Aorta (tissue), 5 donors: ENCODE data around the gene FOXK1. TPM values are rescaled to one million over a fixed set of nuclear protein-coding genes. Genes with fewer than 3 reads are reported as not detected.
"Not testable (repeated sequence)": the region's sequence is repeated elsewhere in the genome, so short reads cannot be mapped to it uniquely, and the experiment has no call there.

Experiments
- ATAC-seq: fragments of 200-7000 bp; cut with Tn5 transposase; one replicate; pipeline ENCODE4 v1.9.1; 2022; ENCODE audit warnings: moderate library complexity; ENCODE audit not compliant: low FRiP score
- DNase-seq, 2 donors: peaks; one replicate each; pipeline ENCODE4 v3.0.0-alpha.2; 2020
- H3K27ac ChIP-seq, 2 donors: one replicate each; pipeline ENCODE4 v1.5.1; 2013; ENCODE audit warnings: low read length in 2 of 2, mild to moderate bottlenecking in 2 of 2, moderate library complexity in 2 of 2, control low read depth in 1 of 2, inconsistent platforms in 1 of 2, low read depth in 1 of 2
- H3K27me3 ChIP-seq, 2 donors: one replicate each; pipeline ENCODE4 v1.6.1; 2013; ENCODE audit warnings: control low read depth in 1 of 2, low read length in 1 of 2, mild to moderate bottlenecking in 1 of 2, moderate library complexity in 1 of 2; ENCODE audit not compliant: insufficient read depth in 2 of 2, control insufficient read depth in 1 of 2
- H3K36me3 ChIP-seq, 2 donors: one replicate each; pipeline ENCODE4 v1.6.1; 2013; ENCODE audit warnings: control low read depth in 1 of 2, low read length in 1 of 2, mild to moderate bottlenecking in 1 of 2; ENCODE audit not compliant: insufficient read depth in 2 of 2, control insufficient read depth in 1 of 2
- H3K4me1 ChIP-seq, 2 donors: one replicate each; pipeline ENCODE4 v1.6.1; 2013; ENCODE audit warnings: low read length in 2 of 2, control low read depth in 1 of 2, mild to moderate bottlenecking in 1 of 2, moderate library complexity in 1 of 2; ENCODE audit not compliant: insufficient read depth in 2 of 2, control insufficient read depth in 1 of 2
- H3K4me3 ChIP-seq, 2 donors: one replicate each; pipeline ENCODE4 v1.5.1; 2013; ENCODE audit warnings: low read length in 2 of 2, control low read depth in 1 of 2, mild to moderate bottlenecking in 1 of 2
- H3K9me3 ChIP-seq: one replicate; pipeline ENCODE4 v1.6.1; 2013; ENCODE audit warnings: mild to moderate bottlenecking, low read length; ENCODE audit not compliant: control insufficient read depth
- WGBS, 2 donors: extraction: QIAGEN DNeasy Blood & Tissue Kit; methylation state at CpG; one replicate each; pipeline ENCODE4 v1.1.7; 2013; 5-methylcytosine and 5-hydroxymethylcytosine counted together
- intact Hi-C, 2 donors: fragments of 100-400 bp; cut with DNase I; formaldehyde crosslinking; loops; one replicate each; pipeline versions ENCODE4 v1.14.2 to v1.15.0; 2022
- polyA plus RNA-seq, 2 donors: library from polyadenylated mRNA; stranded (reverse); fragments of 200-250 nt; gene quantifications; one replicate each; pipeline ENCODE4 v1.2.3, GENCODE V29; 2013
- total RNA-seq, 2 donors: library from RNA; stranded (reverse); fragmentation: NEBNext Ultra II Directional; extraction: Animal tissue kit (Norgen Biotek cat#: 25700); gene quantifications; one replicate each; pipeline ENCODE4 v1.2.1, GENCODE V29; 2021
- donor health status: healthy with polysubstance abuse.
- donor health status: Bipolar disorder and iron deficiency.
- donor health status: DM: no; HTN: no; CAD: no.
- donor health status: DM: no; HTN: no; CAD: no.
- donor health status: DM: yes; HTN: yes; CAD: no.

The FOXK1 gene
- total and polyA plus RNA-seq, 4 donors: 5.1 to 47.5 (median 25.1) TPM

GRCh38 chr7:4689151-4689550, 7.1 kb downstream of the FOXK1 start:
- Histone ChIP-seq H3K36me3 (no peaks in the 10 kb centered on the region), H3K4me1 (no peaks in the 10 kb centered on the region), H3K27me3 (no peaks in the 10 kb centered on the region), H3K9me3 (no peaks in the 10 kb centered on the region), H3K4me3 (no peak overlapping the region), H3K27ac (no peak overlapping the region)
- 73 to 76% methylated on average over 12 of the region's 12 CpGs for WGBS, 2 donors
- no peak for ATAC-seq
- intact Hi-C loops: loop anchor here in 1 of 2 donors (5.0 kb wide), 1 partner anchor 33 kb away; no protein-coding TSS in a partner anchor
- peak in 1 of 2 donors; percentile 26 for DNase-seq

GRCh38 chr7:4689668-4690067, 7.6 kb downstream of the FOXK1 start:
- ATAC-seq: no peak
- WGBS, 2 donors: 50 to 53% methylated on average over 12 of the region's 12 CpGs
- H3K4me3 ChIP-seq: no peak overlapping the region
- H3K27ac ChIP-seq: no peak overlapping the region
- H3K4me1 ChIP-seq: no peaks in the 10 kb centered on the region
- intact Hi-C loops: loop anchor here (5.0 kb wide), 2 partner anchors 33 to 38 kb away; no protein-coding TSS in a partner anchor
- no peaks in the 10 kb centered on the region for H3K36me3 ChIP-seq
- DNase-seq: peak in 1 of 2 donors; percentile 26
- H3K9me3 ChIP-seq: no peaks in the 10 kb centered on the region
- H3K27me3 ChIP-seq: no peaks in the 10 kb centered on the region

DNA sequence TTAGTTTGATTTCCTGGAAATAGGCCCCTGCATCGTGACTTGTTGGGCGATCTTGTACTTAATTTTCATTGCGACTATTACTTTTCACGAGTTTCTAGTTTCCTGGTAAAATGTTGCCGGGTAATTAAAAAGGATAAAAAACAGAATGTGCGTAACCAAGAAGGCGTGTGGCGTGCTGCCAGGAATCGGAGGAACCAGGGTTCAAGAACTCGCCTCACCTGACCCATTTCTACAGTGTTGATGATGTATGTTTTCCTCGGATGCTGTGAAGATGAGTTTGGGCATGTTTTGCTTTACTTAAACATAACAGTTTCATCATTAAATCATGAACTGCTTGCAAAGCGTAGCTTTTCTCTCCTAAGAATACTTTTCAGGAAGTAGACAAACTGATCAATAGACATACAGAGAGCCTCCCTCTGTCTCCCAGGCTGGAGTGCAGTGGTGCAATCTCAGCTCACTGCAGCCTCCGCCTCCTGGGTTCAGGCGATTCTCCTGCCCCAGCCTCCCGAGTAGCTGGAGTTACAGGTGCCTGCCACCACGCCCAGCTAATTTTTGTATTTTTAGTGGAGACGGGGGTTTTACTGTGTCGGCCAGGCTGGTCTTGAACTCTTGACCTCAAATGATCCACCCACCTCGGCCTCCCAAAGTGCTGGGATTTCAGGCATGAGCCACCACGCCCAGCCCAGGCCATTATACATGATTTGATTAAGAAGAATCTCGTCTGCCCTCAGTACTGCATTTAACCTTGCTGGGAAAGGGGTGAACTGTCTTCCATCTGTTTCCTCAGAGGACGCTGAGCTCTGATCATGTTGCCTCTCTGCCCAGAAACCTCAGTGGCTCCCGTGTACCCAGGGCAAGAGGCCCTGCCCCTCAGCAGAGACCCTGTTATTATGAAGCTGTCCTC, 9.1 kb downstream of the FOXK1 start:
- Histone ChIP-seq H3K36me3 (no peaks in the 10 kb centered on the region), H3K4me1 (peaks cover 0 to 3% of the 10 kb centered on the region in 2 donors), H3K27me3 (no peaks in the 10 kb centered on the region), H3K9me3 (no peaks in the 10 kb centered on the region), H3K4me3 (no peak overlapping the region), H3K27ac (peak overlapping the region in 1 of 2 donors; percentile 19)
- DNase-seq: no peak
- ATAC-seq: no peak
- intact Hi-C loops: loop anchor here in 1 of 2 donors (5.0 kb wide), 1 partner anchor 36 kb away; no protein-coding TSS in a partner anchor
- 81 to 82% methylated on average over 23 of the region's 23 CpGs for WGBS, 2 donors

- Histone ChIP-seq H3K36me3 (no peaks in the 10 kb centered on the region), H3K27ac (peak overlapping the region in 1 of 2 donors; percentile 17), H3K4me1 (peaks cover 0 to 3% of the 10 kb centered on the region in 2 donors), H3K27me3 (no peaks in the 10 kb centered on the region), H3K4me3 (no peak overlapping the region), H3K9me3 (no peaks in the 10 kb centered on the region)
- ATAC-seq: no peak
- intact Hi-C loops: loop anchor here in 1 of 2 donors (5.0 kb wide), 1 partner anchor 35 kb away; no protein-coding TSS in a partner anchor
- WGBS, 2 donors: 10 to 11% methylated on average over 5 of the region's 5 CpGs
- DNase-seq: no peak
Observed at GRCh38 chr7:4692055-4692454, 10.0 kb downstream of the FOXK1 start.

GRCh38 chr7:4692622-4693021, 10.5 kb downstream of the FOXK1 start:
- intact Hi-C loops: loop anchor here in 1 of 2 donors (5.0 kb wide), 1 partner anchor 35 kb away; no protein-coding TSS in a partner anchor
- ATAC-seq, H3K27ac ChIP-seq, H3K36me3 ChIP-seq, H3K4me3 ChIP-seq, DNase-seq, H3K4me1 ChIP-seq, H3K27me3 ChIP-seq, H3K9me3 ChIP-seq: not testable (repeated sequence)
- 79 to 84% methylated on average over 5 of the region's 5 CpGs for WGBS, 2 donors

- Histone ChIP-seq H3K4me3 (no peak overlapping the region), H3K36me3 (no peaks in the 10 kb centered on the region), H3K9me3 (no peaks in the 10 kb centered on the region), H3K27me3 (no peaks in the 10 kb centered on the region), H3K4me1 (peaks cover 0 to 3% of the 10 kb centered on the region in 2 donors), H3K27ac (peak overlapping the region; percentile 82 to 95)
- ATAC-seq (no peak), DNase-seq (no peak)
- WGBS, 2 donors: 32 to 34% methylated on average over 2 of the region's 2 CpGs
- intact Hi-C loops: loop anchor here in 1 of 2 donors (5.0 kb wide), 1 partner anchor 34 kb away; no protein-coding TSS in a partner anchor
Observed at GRCh38 chr7:4693152-4693551, 11.1 kb downstream of the FOXK1 start.

DNA sequence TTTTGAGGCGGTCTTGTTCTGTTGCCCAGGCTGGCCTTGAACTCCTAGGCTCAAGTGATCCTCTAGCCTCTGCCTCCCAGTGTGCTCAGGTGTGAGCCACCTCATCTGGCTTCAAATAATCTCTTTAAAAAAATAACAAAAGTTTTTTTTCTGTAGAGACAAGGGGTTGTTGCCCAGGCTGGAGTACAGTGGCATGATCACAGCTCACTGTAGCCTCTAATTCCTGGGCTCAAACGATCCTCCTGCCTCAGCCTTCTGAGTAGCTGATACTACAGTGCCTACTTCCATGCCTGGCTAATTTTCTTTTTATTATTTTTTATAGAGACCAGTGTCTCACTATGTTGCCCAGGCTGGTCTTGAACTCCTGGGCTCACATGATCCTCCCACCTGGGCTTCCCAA, 11.7 kb downstream of the FOXK1 start:
- intact Hi-C loops: loop anchor here in 1 of 2 donors (5.0 kb wide), 1 partner anchor 34 kb away; no protein-coding TSS in a partner anchor
- ATAC-seq (no peak), DNase-seq (no peak)
- Histone ChIP-seq H3K4me1 (peaks cover 0 to 3% of the 10 kb centered on the region in 2 donors), H3K36me3 (no peaks in the 10 kb centered on the region), H3K27ac (peak overlapping the region; percentile 82 to 95), H3K27me3 (no peaks in the 10 kb centered on the region), H3K9me3 (no peaks in the 10 kb centered on the region), H3K4me3 (no peak overlapping the region)
- WGBS, 2 donors: 85 to 94% methylated on average over 2 of the region's 2 CpGs

- Histone ChIP-seq H3K9me3 (no peaks in the 10 kb centered on the region), H3K27ac (peak overlapping the region; percentile 95 to 98), H3K4me1 (peaks cover 0 to 3% of the 10 kb centered on the region in 2 donors), H3K27me3 (no peaks in the 10 kb centered on the region), H3K36me3 (no peaks in the 10 kb centered on the region), H3K4me3 (no peak overlapping the region)
- ATAC-seq: no peak
- 49 to 51% methylated on average over 2 of the region's 2 CpGs for WGBS, 2 donors
- no peak for DNase-seq
- intact Hi-C loops: loop anchor here in 1 of 2 donors (5.0 kb wide), 1 partner anchor 33 kb away; no protein-coding TSS in a partner anchor
Observed at GRCh38 chr7:4694305-4694704, 12.2 kb downstream of the FOXK1 start.
